GM18502 (cell line): ENCODE measurements around the gene TBK1.

ENCODE experiments used
- ATAC-seq: cut with Tn5 transposase; IDR thresholded peaks from one replicate; pipeline ENCODE4 v1.9.1; 2021; ENCODE audit warnings: mild to moderate bottlenecking; ENCODE audit not compliant: unreplicated experiment, poor library complexity

Gene TBK1

GRCh38 chr12:64450711-64451486 is 1.0 kb upstream of the TBK1 start:
- no peak for ATAC-seq

GRCh38 chr12:64452559-64453329 is 824 bp downstream of the TBK1 start:
- peak; percentile 1 for ATAC-seq

GRCh38 chr12:64455506-64455905 is 3.6 kb downstream of the TBK1 start:
- no peak for ATAC-seq

GRCh38 chr12:64456119-64456518 is 4.2 kb downstream of the TBK1 start:
- no peak for ATAC-seq

GRCh38 chr12:64457032-64457431 is 5.1 kb downstream of the TBK1 start:
- no peak for ATAC-seq

- no peak for ATAC-seq
These were observed 5.5 kb downstream of the TBK1 start for GRCh38 chr12:64457466-64457865.

- no peak for ATAC-seq
These were observed 6.0 kb downstream of the TBK1 start for GRCh38 chr12:64457923-64458322.

GRCh38 chr12:64459394-64459891 is 7.5 kb downstream of the TBK1 start:
- ATAC-seq = peak; percentile 63

GRCh38 chr12:64461634-64462414 is 9.9 kb downstream of the TBK1 start:
- no peak for ATAC-seq

GRCh38 chr12:64466178-64466577 is 14.3 kb downstream of the TBK1 start:
- no peak for ATAC-seq

- ATAC-seq = no peak
These were observed 17.0 kb downstream of the TBK1 start for GRCh38 chr12:64468966-64469365.

GRCh38 chr12:64469455-64470142 is 17.7 kb downstream of the TBK1 start:
- ATAC-seq = no peak

- no peak for ATAC-seq
These were observed 18.6 kb downstream of the TBK1 start for GRCh38 chr12:64470495-64470894.

- ATAC-seq = no peak
These were observed 21.3 kb downstream of the TBK1 start for GRCh38 chr12:64473176-64473575.

- no peak for ATAC-seq
These were observed 23.6 kb downstream of the TBK1 start for GRCh38 chr12:64475518-64475917.

GRCh38 chr12:64476844-64477243 is 24.9 kb downstream of the TBK1 start:
- ATAC-seq = no peak

- no peak for ATAC-seq
These were observed 26.7 kb downstream of the TBK1 start for GRCh38 chr12:64478661-64479060.

GRCh38 chr12:64480148-64480547 is 28.2 kb downstream of the TBK1 start:
- ATAC-seq = no peak

GRCh38 chr12:64486657-64487056 is 34.7 kb downstream of the TBK1 start:
- ATAC-seq = no peak

GRCh38 chr12:64491718-64492117 is 39.8 kb downstream of the TBK1 start:
- ATAC-seq = no peak
